ENCODE measurements around the gene SRRM5. TPM values are rescaled to one million over a fixed set of nuclear protein-coding genes. Genes with fewer than 3 reads are reported as not detected.
A peak's percentile ranks its signal among the peaks of the same experiment; 100 is the strongest.

The SRRM5 gene
- total and polyA plus RNA-seq, 2 of the 4 experiments (the other 2 are of a cell fraction) = 0.10 TPM; not detected in 1

GRCh38 chr19:43595605-43595998 lies 16.3 kb upstream of the SRRM5 start:
- ChIA-PET CTCF (interaction anchor here (4.5 kb wide), 1 partner anchor 39 kb away, joined by 29 read pairs; no protein-coding TSS in a partner anchor), POLR2A (ENCODE audit: unreplicated experiment) (interaction anchor here (1.0 kb wide), 1 partner anchor 159 kb away, joined by 3 read pairs; the partner anchor contains the start of gene SMG9)
- H3K9ac ChIP-seq (ENCODE audit: low read depth, low read length) = peak overlapping the region; percentile 69
- no peak for DNase-seq
- peaks cover 37% of the 10 kb centered on the region for H3K36me3 ChIP-seq (ENCODE audit: control insufficient read depth, insufficient read depth, low read length)
- H3K23ac ChIP-seq (ENCODE audit: low read depth, low read length) = peak overlapping the region; percentile 54; the same call in 1 of the 2 replicates
- no peaks in the 10 kb centered on the region for H3K9me1 ChIP-seq (ENCODE audit: insufficient read depth, low read length)
- dilution Hi-C loops (cut with HindIII; ENCODE audit: low sequenced_read_pairs, unreplicated experiment) (no loop called here), in situ Hi-C loops (cut with MboI; ENCODE audit: low sequenced_read_pairs) (no loop called here), intact Hi-C loops (cut with micrococcal nuclease) (loop anchor here (2.0 kb wide), 2 partner anchors 35 to 61 kb away; no protein-coding TSS in a partner anchor)
- 0 out of 2 replicates have a peak overlapping the region, but pooled peaks have one; percentile 12 for H2AK5ac ChIP-seq (ENCODE audit: low read depth, low read length)
- peak overlapping the region; percentile 23 for H3K4ac ChIP-seq (ENCODE audit: low read depth, low read length)
- ATAC-seq (ENCODE audit: low read depth) = peak; percentile 9
- H3K4me3 ChIP-seq (ENCODE audit: insufficient read depth, low read depth, low read length) = peak overlapping the region; percentile 54
- peak overlapping the region; percentile 47 for H2BK5ac ChIP-seq (ENCODE audit: low read depth, low read length, poor library complexity, severe bottlenecking)
- no peak overlapping the region for H4K5ac ChIP-seq (ENCODE audit: low read depth, low read length)
- H2BK15ac ChIP-seq (ENCODE audit: low read depth, low read length) = no peak overlapping the region
- no CpG with 5 or more reads among the region's 18 CpGs for WGBS, 2 experiments (ENCODE audit: extremely low coverage in 2 of 2, insufficient read length in 1 of 2)
- peaks cover 9% of the 10 kb centered on the region for H3K4me1 ChIP-seq (ENCODE audit: control insufficient read depth, insufficient read depth, low read length)
- peak overlapping the region; percentile 28; the same call in 1 of the 2 replicates for H4K91ac ChIP-seq (ENCODE audit: insufficient read depth, low read depth, low read length)
- H3K27me3 ChIP-seq (ENCODE audit: control insufficient read depth, insufficient read depth, low read length) = no peaks in the 10 kb centered on the region
- H2AFZ ChIP-seq (replicated peaks; ENCODE audit: low read length, poor library complexity) = peak overlapping the region; percentile 98
- TSS peak; percentile 30 for BruUV-seq (replicated peaks)
- peak overlapping the region; percentile 56 for H3K27ac ChIP-seq (ENCODE audit: insufficient read depth, low read length)
- no peak overlapping the region for H2BK120ac ChIP-seq (ENCODE audit: low read depth, low read length)
- H4K8ac ChIP-seq (ENCODE audit: low read depth in 2 of 2, low read length in 2 of 2) = peak overlapping the region; percentile 1 to 41; a peak in 1 of 4 replicates
- H3K4me2 ChIP-seq (ENCODE audit: low read depth, low read length) = peak overlapping the region; percentile 86
- no peaks in the 10 kb centered on the region for H3K9me3 ChIP-seq (ENCODE audit: control insufficient read depth, insufficient read depth, low read length)
- no peaks in the 10 kb centered on the region for H4K20me1 ChIP-seq (ENCODE audit: insufficient read depth, low read length)
- peaks cover 27 to 68% of the 10 kb centered on the region in 2 experiments for H3K79me1 ChIP-seq (ENCODE audit: low read depth in 1 of 2, low read length in 2 of 2)
- H3K56ac ChIP-seq (ENCODE audit: extremely low read depth, insufficient read depth, low read length) = peak overlapping the region; percentile 80
- H2BK20ac ChIP-seq (ENCODE audit: low read depth, low read length) = no peak overlapping the region
- peak overlapping the region; percentile 64 for H3K14ac ChIP-seq (replicated peaks; ENCODE audit: low read depth, low read length)
- H2AK9ac ChIP-seq (replicated peaks; ENCODE audit: low read depth, low read length, poor library complexity) = peak overlapping the region; percentile 98
- TF ChIP-seq CEBPB (IDR thresholded peaks at IDR 0.05; ENCODE audit: low read depth, low read length) (no peak), RFX5 (IDR thresholded peaks at IDR 0.05; ENCODE audit: low read depth, low read length) (no peak), MXI1 (IDR thresholded peaks at IDR 0.05; ENCODE audit: borderline replicate concordance, low read depth, low read length) (peak; percentile 4; the same call in 1 of the 2 replicates), USF2 (IDR thresholded peaks at IDR 0.05; ENCODE audit: low read depth, low read length) (no peak), MAFK (IDR thresholded peaks at IDR 0.05; ENCODE audit: low read depth, low read length) (no peak), BHLHE40 (IDR thresholded peaks at IDR 0.05; ENCODE audit: low read depth, low read length) (no peak)
- H3K18ac ChIP-seq (ENCODE audit: low read depth, low read length) = no peak overlapping the region
